H7 (cell line): Measurements from ENCODE around the gene C16orf90. TPM values are rescaled to one million over a fixed set of nuclear protein-coding genes. Genes with fewer than 3 reads are reported as not detected.

Experiments used
- DNase-seq: peaks from one replicate; pipeline ENCODE4 v3.0.0; 2012
- H3K27me3 ChIP-seq: 2 replicates; pipeline ENCODE4 v1.6.0; 2011; ENCODE audit warnings: mild to moderate bottlenecking, low read length; ENCODE audit not compliant: control insufficient read depth, insufficient read depth
- H3K36me3 ChIP-seq: replicated peaks from 2 replicates; pipeline ENCODE4 v1.5.1; 2011; ENCODE audit warnings: low read length; ENCODE audit not compliant: control insufficient read depth, insufficient read depth
- H3K4me3 ChIP-seq: 2 replicates; pipeline ENCODE4 v1.5.1; 2011; ENCODE audit warnings: low read depth, mild to moderate bottlenecking, control low read depth, low read length, moderate library complexity; ENCODE audit not compliant: insufficient read depth
- total RNA-seq: library from RNA; depleted of rRNA; stranded (reverse); fragments of >200 nt; shearing (Covaris generic); gene quantifications from 2 replicates; pipeline ENCODE4 v1.2.3, GENCODE V29; 2014

C16orf90 gene
- total RNA-seq, 1 experiment from 2014 or later, result not detected

- H3K27me3 ChIP-seq, result no peaks in the 10 kb centered on the region
- no peaks in the 10 kb centered on the region; the same call in none of the 2 replicates for H3K36me3 ChIP-seq
- H3K4me3 ChIP-seq, result no peak overlapping the region
- no peak for DNase-seq
Observed at GRCh38 chr16:3470723-3471122, 24.6 kb downstream of the C16orf90 start.

- DNase-seq, result no peak
- Histone ChIP-seq H3K27me3 (no peaks in the 10 kb centered on the region), H3K36me3 (no peaks in the 10 kb centered on the region; the same call in none of the 2 replicates), H3K4me3 (no peak overlapping the region)
Observed at GRCh38 chr16:3469736-3470135, 25.6 kb downstream of the C16orf90 start.

GRCh38 chr16:3468501-3468900, 26.8 kb downstream of the C16orf90 start:
- Histone ChIP-seq H3K4me3 (no peak overlapping the region), H3K36me3 (no peaks in the 10 kb centered on the region; the same call in none of the 2 replicates), H3K27me3 (no peaks in the 10 kb centered on the region)
- peak; percentile 72 for DNase-seq

- Histone ChIP-seq H3K27me3 (no peaks in the 10 kb centered on the region), H3K36me3 (no peaks in the 10 kb centered on the region; the same call in none of the 2 replicates), H3K4me3 (no peak overlapping the region)
- no peak for DNase-seq
Observed at GRCh38 chr16:3467921-3468320, 27.4 kb downstream of the C16orf90 start.

- DNase-seq, result no peak
- no peaks in the 10 kb centered on the region; the same call in none of the 2 replicates for H3K36me3 ChIP-seq
- H3K27me3 ChIP-seq, result no peaks in the 10 kb centered on the region
- H3K4me3 ChIP-seq, result no peak overlapping the region
Observed at GRCh38 chr16:3467182-3467581, 28.1 kb downstream of the C16orf90 start.

- DNase-seq, result no peak
- H3K4me3 ChIP-seq, result no peak overlapping the region
- H3K27me3 ChIP-seq, result no peaks in the 10 kb centered on the region
- no peaks in the 10 kb centered on the region; the same call in none of the 2 replicates for H3K36me3 ChIP-seq
Observed at GRCh38 chr16:3465911-3466584, 29.2 kb downstream of the C16orf90 start.

GRCh38 chr16:3465301-3465700, 30.0 kb downstream of the C16orf90 start:
- DNase-seq, result no peak
- no peaks in the 10 kb centered on the region for H3K27me3 ChIP-seq
- no peak overlapping the region for H3K4me3 ChIP-seq
- no peaks in the 10 kb centered on the region; the same call in none of the 2 replicates for H3K36me3 ChIP-seq

GRCh38 chr16:3461151-3461550, 34.1 kb downstream of the C16orf90 start:
- H3K27me3 ChIP-seq, result no peaks in the 10 kb centered on the region
- peak; percentile 29 for DNase-seq
- H3K4me3 ChIP-seq, result no peak overlapping the region
- H3K36me3 ChIP-seq, result no peaks in the 10 kb centered on the region; the same call in 1 of the 2 replicates

- no peak for DNase-seq
- Histone ChIP-seq H3K27me3 (no peaks in the 10 kb centered on the region), H3K4me3 (no peak overlapping the region), H3K36me3 (no peaks in the 10 kb centered on the region)
Observed at GRCh38 chr16:3460585-3460984, 34.7 kb downstream of the C16orf90 start.

- Histone ChIP-seq H3K27me3 (no peaks in the 10 kb centered on the region), H3K4me3 (no peak overlapping the region), H3K36me3 (no peaks in the 10 kb centered on the region)
- no peak for DNase-seq
Observed at GRCh38 chr16:3460121-3460520, 35.2 kb downstream of the C16orf90 start.

GRCh38 chr16:3459401-3460090, 35.7 kb downstream of the C16orf90 start:
- peak; percentile 58 for DNase-seq
- Histone ChIP-seq H3K27me3 (no peaks in the 10 kb centered on the region), H3K36me3 (no peaks in the 10 kb centered on the region), H3K4me3 (no peak overlapping the region)

GRCh38 chr16:3458852-3459361, 36.4 kb downstream of the C16orf90 start:
- Histone ChIP-seq H3K36me3 (no peaks in the 10 kb centered on the region), H3K27me3 (no peaks in the 10 kb centered on the region), H3K4me3 (peak overlapping the region; percentile 90)
- DNase-seq, result no peak

- Histone ChIP-seq H3K27me3 (no peaks in the 10 kb centered on the region), H3K36me3 (no peaks in the 10 kb centered on the region), H3K4me3 (peak overlapping the region; percentile 90)
- peak; percentile 71 for DNase-seq
Observed at GRCh38 chr16:3458278-3458851, 36.9 kb downstream of the C16orf90 start.

GRCh38 chr16:3457434-3458252, 37.6 kb downstream of the C16orf90 start:
- peak; percentile 100 for DNase-seq
- H3K36me3 ChIP-seq, result no peaks in the 10 kb centered on the region
- H3K27me3 ChIP-seq, result no peaks in the 10 kb centered on the region
- peak overlapping the region; percentile 90 for H3K4me3 ChIP-seq
